KOPT-K1 (cell line): ENCODE results near the gene EHBP1.
A peak's percentile ranks its signal among the peaks of the same experiment; 100 is the strongest.
"Not testable (repeated sequence)": the region's sequence is repeated elsewhere in the genome, so short reads cannot be mapped to it uniquely, and the experiment has no call there.

Experiments
- H3K27ac ChIP-seq: fragments of 200-600 bp; sonication (generic); 2 replicates; pipeline ENCODE4 v1.5.1; 2016; ENCODE audit warnings: antibody characterized with exemption, mild to moderate bottlenecking, low read depth, low read length; ENCODE audit not compliant: poor library complexity, severe bottlenecking
- H3K36me3 ChIP-seq: fragments of 200-600 bp; sonication (generic); 2 replicates; pipeline ENCODE4 v1.5.1; 2017; ENCODE audit warnings: antibody characterized with exemption, mild to moderate bottlenecking, low read length, moderate library complexity; ENCODE audit not compliant: insufficient read depth
- H3K9me3 ChIP-seq: fragments of 200-600 bp; sonication (generic); 2 replicates; pipeline ENCODE4 v1.5.1; 2017; ENCODE audit warnings: antibody characterized with exemption, low read length, mild to moderate bottlenecking; ENCODE audit not compliant: insufficient read depth, poor library complexity, severe bottlenecking

The EHBP1 gene

DNA sequence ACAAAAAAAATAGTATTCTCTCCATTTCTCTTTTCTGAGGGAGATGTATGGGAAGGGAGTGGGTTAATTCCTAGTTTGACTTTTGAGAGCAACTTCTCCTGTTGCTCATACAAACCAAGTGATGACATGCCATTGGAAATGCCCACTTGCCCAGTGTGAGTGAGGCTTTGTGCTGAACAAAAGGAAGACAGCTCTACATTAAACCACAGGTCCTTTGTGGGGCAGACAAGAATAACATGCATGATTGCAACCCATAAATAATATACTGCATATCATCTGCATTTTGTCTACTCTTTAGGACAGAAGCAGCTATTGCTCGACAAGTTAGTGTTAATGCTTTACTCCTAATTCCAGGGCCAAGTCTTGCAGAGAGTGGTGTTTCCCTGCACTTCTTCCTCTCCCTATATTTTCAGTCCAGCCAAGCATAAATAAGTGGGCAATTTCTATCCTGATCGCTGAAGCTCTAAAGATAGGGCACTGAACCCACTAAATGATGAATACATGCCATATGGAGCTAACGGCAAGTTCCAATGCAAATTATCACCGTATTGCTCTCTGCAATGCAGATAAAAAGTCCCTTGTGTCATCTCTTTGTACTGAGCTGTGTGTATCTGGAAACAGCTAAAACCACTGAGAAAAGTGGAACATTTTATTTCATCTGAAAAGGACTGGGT, 19.4 kb upstream of the EHBP1 start:
- H3K9me3 ChIP-seq = no peaks in the 10 kb centered on the region
- H3K36me3 ChIP-seq = no peaks in the 10 kb centered on the region
- no peak overlapping the region for H3K27ac ChIP-seq

GRCh38 chr2:62687636-62688035, 17.9 kb upstream of the EHBP1 start:
- Histone ChIP-seq H3K27ac (no peak overlapping the region), H3K9me3 (no peaks in the 10 kb centered on the region)

GRCh38 chr2:62688771-62689170, 16.7 kb upstream of the EHBP1 start:
- Histone ChIP-seq H3K36me3 (no peaks in the 10 kb centered on the region), H3K9me3 (no peaks in the 10 kb centered on the region), H3K27ac (no peak overlapping the region)

More at GRCh38 chr2:62687636-62688035, 17.9 kb upstream of the EHBP1 start:
- no peaks in the 10 kb centered on the region for H3K36me3 ChIP-seq

- Histone ChIP-seq H3K9me3 (no peaks in the 10 kb centered on the region), H3K27ac (no peak overlapping the region), H3K36me3 (no peaks in the 10 kb centered on the region)
These were observed 14.3 kb upstream of the EHBP1 start for GRCh38 chr2:62691186-62691585.

GRCh38 chr2:62692225-62692624, 13.3 kb upstream of the EHBP1 start:
- no peaks in the 10 kb centered on the region for H3K36me3 ChIP-seq
- H3K9me3 ChIP-seq = no peaks in the 10 kb centered on the region
- H3K27ac ChIP-seq = no peak overlapping the region

DNA sequence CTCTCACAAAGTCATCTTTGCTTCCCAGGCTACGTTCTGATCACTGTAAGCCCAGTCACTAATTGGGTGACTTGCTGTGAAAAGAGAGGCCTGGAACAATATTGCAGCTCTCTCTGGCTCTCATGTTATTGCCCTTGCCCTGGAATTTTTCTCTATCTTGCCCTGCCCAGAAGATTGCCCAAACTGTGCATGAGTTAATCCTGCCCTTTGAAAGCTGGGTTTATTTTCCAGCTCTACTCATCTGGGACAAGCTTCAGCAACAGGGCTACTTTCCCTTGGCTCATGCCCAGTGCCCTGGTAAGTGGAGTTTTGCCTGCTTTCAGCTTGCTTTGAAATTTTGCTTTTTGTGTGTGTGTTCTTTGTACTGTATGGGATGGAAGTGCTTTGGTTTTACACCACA, 6.9 kb upstream of the EHBP1 start:
- Histone ChIP-seq H3K9me3 (no peaks in the 10 kb centered on the region), H3K36me3 (no peaks in the 10 kb centered on the region), H3K27ac (no peak overlapping the region)

DNA sequence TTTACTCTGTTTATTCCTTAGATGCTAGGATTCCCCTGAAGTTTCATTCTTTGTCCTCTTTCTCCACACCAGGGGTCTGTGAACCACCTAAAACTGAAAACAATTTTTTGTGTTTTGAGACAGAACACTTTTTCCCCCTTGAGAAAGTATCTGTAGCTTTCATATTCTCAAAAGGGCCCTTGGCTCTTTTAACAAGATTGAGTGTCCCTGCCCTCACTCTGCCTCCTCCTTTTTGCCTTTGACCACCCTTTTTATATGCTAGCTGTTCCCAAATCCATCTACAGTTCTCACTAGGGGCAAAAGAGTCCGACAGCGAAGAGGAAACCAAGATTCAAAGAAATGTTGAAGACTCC, 883 bp upstream of the EHBP1 start:
- Histone ChIP-seq H3K36me3 (peaks cover 6% of the 10 kb centered on the region; the same call in 1 of the 2 replicates), H3K27ac (peak overlapping the region; percentile 62), H3K9me3 (no peaks in the 10 kb centered on the region)

GRCh38 chr2:62705859-62706720, 577 bp downstream of the EHBP1 start:
- peaks cover 12% of the 10 kb centered on the region for H3K36me3 ChIP-seq
- no peaks in the 10 kb centered on the region for H3K9me3 ChIP-seq
- H3K27ac ChIP-seq = peak overlapping the region; percentile 62

DNA sequence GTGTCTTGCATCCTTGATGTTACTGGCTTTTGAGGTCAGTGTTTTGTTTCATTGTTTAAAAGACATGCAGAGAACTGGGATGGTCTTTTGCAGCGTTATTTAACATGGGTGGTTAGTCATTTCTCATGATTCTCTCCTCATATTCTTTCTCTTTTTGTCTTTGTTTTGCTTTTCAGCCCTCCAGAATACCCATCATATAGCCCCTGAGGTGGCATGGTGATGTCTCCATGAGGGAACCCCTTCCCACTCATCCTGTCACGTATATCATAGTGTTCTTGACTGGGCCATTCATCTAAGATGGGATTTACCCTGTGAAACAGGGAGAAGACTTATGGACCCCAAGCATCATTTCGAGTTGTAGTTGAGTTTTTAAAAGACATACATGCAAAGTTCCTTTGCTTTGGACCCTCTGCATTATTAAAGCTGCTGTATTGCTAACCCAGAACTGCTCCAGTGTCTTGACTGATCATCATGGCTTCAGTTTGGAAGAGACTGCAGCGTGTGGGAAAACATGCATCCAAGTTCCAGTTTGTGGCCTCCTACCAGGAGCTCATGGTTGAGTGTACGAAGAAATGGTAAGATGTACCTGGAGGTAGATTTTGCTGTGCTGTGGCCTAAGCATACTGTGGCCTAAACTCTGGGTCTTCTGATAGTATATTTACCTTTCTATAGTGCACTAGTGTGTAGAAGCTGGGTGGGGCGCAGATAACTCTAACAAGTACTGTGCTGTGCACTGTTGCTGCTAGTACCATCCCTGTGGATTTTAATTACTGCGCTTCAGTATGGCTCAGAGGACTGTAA, 1.4 kb downstream of the EHBP1 start:
- peaks cover 18% of the 10 kb centered on the region for H3K36me3 ChIP-seq
- no peaks in the 10 kb centered on the region for H3K9me3 ChIP-seq
- H3K27ac ChIP-seq = peak overlapping the region; percentile 62

DNA sequence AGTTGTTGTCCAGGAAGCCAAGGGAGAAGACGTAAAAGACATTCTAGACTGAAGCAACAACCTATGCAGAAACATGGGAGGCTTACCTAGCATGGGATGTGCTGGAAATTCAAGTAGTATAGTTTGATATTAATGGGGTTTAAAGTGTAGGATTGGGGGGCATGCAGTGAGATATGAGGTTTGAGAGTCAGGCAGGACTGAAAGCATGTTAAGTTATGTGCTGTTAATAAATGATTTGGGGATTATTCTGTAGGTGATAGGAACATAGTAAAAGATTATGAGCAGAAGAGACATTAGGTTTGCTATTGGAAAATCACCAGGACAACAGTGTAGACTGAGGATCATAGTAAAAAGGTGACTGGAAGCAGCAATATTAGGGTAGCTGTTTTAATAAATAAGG, 3.2 kb downstream of the EHBP1 start:
- Histone ChIP-seq H3K36me3 (peaks cover 25% of the 10 kb centered on the region), H3K27ac (no peak overlapping the region), H3K9me3 (no peaks in the 10 kb centered on the region)

- Histone ChIP-seq H3K9me3 (no peaks in the 10 kb centered on the region), H3K27ac (no peak overlapping the region), H3K36me3 (peaks cover 35% of the 10 kb centered on the region)
These were observed 6.5 kb downstream of the EHBP1 start for GRCh38 chr2:62711832-62712494.

- H3K27ac ChIP-seq, H3K9me3 ChIP-seq: not testable (repeated sequence)
- H3K36me3 ChIP-seq = peaks cover 35% of the 10 kb centered on the region
These were observed 7.7 kb downstream of the EHBP1 start for GRCh38 chr2:62713196-62713595.

DNA sequence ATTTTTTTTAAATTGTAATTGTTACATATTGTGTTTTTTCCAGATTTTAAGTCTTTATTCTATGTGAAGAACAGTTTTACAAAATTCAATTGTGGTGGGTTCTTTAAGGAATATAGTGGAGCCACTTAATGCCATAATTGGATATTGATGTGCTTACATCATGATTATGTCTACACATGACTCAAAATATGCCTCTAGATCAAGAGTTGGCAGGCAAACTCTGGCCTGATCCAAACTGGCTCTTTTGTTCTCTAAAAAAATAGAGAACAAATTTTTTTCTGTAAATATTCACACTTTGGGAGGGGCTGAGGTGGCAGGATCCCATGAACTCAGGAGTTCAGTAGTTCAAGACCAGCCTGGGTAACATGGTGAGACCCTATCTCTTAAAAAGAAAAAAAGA, 8.3 kb downstream of the EHBP1 start:
- Histone ChIP-seq H3K9me3 (no peaks in the 10 kb centered on the region), H3K36me3 (peaks cover 29% of the 10 kb centered on the region), H3K27ac (no peak overlapping the region)

- Histone ChIP-seq H3K9me3 (no peaks in the 10 kb centered on the region), H3K27ac (no peak overlapping the region), H3K36me3 (peaks cover 19% of the 10 kb centered on the region)
These were observed 11.3 kb downstream of the EHBP1 start for GRCh38 chr2:62716768-62717167.
